Measurements from ENCODE around the gene C14orf180. TPM values are rescaled to one million over a fixed set of nuclear protein-coding genes. Genes with fewer than 3 reads are reported as not detected.

C14orf180 gene
- total RNA-seq, 1 experiment from 2014 or later = not detected

GRCh38 chr14:104546591-104547309 is 32.8 kb upstream of the C14orf180 start:
- intact Hi-C loops (cut with micrococcal nuclease; ENCODE audit: unreplicated experiment) (no loop called here), in situ Hi-C loops (cut with HindIII; ENCODE audit: low pct_unique_long_range_greater_than_20kb, low sequenced_read_pairs) (no loop called here)
- POLR2A ChIA-PET = no interaction called here
- TF ChIP-seq POLR2AphosphoS5 (IDR thresholded peaks at IDR 0.05; ENCODE audit: low read depth, low read length) (no peak), TCF7L2 (IDR thresholded peaks at IDR 0.05; ENCODE audit: low read depth, low read length) (no peak), SIN3A (IDR thresholded peaks at IDR 0.05; ENCODE audit: borderline replicate concordance, insufficient read depth, low read depth, low read length) (no peak), REST (IDR thresholded peaks at IDR 0.05; ENCODE audit: insufficient read depth in 1 of 2, low read depth in 2 of 2, low read length in 1 of 2) (no peak), CTCF (IDR thresholded peaks at IDR 0.05) (no peak)
- Histone ChIP-seq H3K27me3 (ENCODE audit: control insufficient read depth, insufficient read depth, low read length) (peaks cover 3% of the 10 kb centered on the region; the same call in 1 of the 2 replicates), H3K36me3 (ENCODE audit: control insufficient read depth, insufficient read depth, low read length) (no peaks in the 10 kb centered on the region), H3K9me3 (ENCODE audit: control insufficient read depth, insufficient read depth, low read depth, low read length) (no peaks in the 10 kb centered on the region), H3K27ac (ENCODE audit: low read length) (no peak overlapping the region), H3K4me1 (ENCODE audit: control insufficient read depth, insufficient read depth, low read length) (no peaks in the 10 kb centered on the region), H3K4me3 (ENCODE audit: low read depth in 2 of 2, low read length in 2 of 2) (no peak overlapping the region)
- no peak for DNase-seq (ENCODE audit: low read depth, low spot score)
- BruUV-seq (replicated peaks) = no TSS peak
- no peak for ATAC-seq
- CTCF ChIA-PET = interaction anchor here (0.5 kb wide), 1 partner anchor 410 kb away, joined by 3 read pairs; no protein-coding TSS in a partner anchor

GRCh38 chr14:104547310-104547997 is 32.1 kb upstream of the C14orf180 start:
- no peak for DNase-seq (ENCODE audit: low read depth, low spot score)

More at GRCh38 chr14:104547310-104547997, 32.1 kb upstream of the C14orf180 start:
- TF ChIP-seq REST (IDR thresholded peaks at IDR 0.05; ENCODE audit: insufficient read depth in 1 of 2, low read depth in 2 of 2, low read length in 1 of 2) = no peak
- TF ChIP-seq TCF7L2 (IDR thresholded peaks at IDR 0.05; ENCODE audit: low read depth, low read length) = no peak
- no peak for TF ChIP-seq SIN3A (IDR thresholded peaks at IDR 0.05; ENCODE audit: borderline replicate concordance, insufficient read depth, low read depth, low read length)
- TF ChIP-seq POLR2AphosphoS5 (IDR thresholded peaks at IDR 0.05; ENCODE audit: low read depth, low read length) = no peak
- in situ Hi-C loops (cut with HindIII; ENCODE audit: low pct_unique_long_range_greater_than_20kb, low sequenced_read_pairs) = no loop called here
- no peaks in the 10 kb centered on the region for H3K36me3 ChIP-seq (ENCODE audit: control insufficient read depth, insufficient read depth, low read length)
- ChIA-PET POLR2A (no interaction called here), CTCF (no interaction called here)
- H3K4me1 ChIP-seq (ENCODE audit: control insufficient read depth, insufficient read depth, low read length) = no peaks in the 10 kb centered on the region
- H3K27me3 ChIP-seq (ENCODE audit: control insufficient read depth, insufficient read depth, low read length) = peaks cover 1% of the 10 kb centered on the region; the same call in 1 of the 2 replicates
- BruUV-seq (replicated peaks) = no TSS peak
- H3K4me3 ChIP-seq (ENCODE audit: low read depth in 2 of 2, low read length in 2 of 2) = no peak overlapping the region
- ATAC-seq = 0 out of 2 replicates have a peak, but pooled peaks have one; percentile 11
- no peak overlapping the region for H3K27ac ChIP-seq (ENCODE audit: low read length)
- no peaks in the 10 kb centered on the region for H3K9me3 ChIP-seq (ENCODE audit: control insufficient read depth, insufficient read depth, low read depth, low read length)
- intact Hi-C loops (cut with micrococcal nuclease; ENCODE audit: unreplicated experiment) = no loop called here
